Brain microvascular endothelial cell (primary cell): Measurements from ENCODE around the gene OXA1L.
"Not testable (repeated sequence)": the region's sequence is repeated elsewhere in the genome, so short reads cannot be mapped to it uniquely, and the experiment has no call there.

Source experiments
- DNase-seq: peaks from one replicate; pipeline ENCODE4 v3.0.0-alpha.2; 2020
- H3K27ac ChIP-seq: fragments of 250-450 bp; sonication (Bioruptor Pico); 2 replicates; pipeline ENCODE4 v1.5.1; 2020; ENCODE audit warnings: mild to moderate bottlenecking, moderate library complexity
- H3K27me3 ChIP-seq: fragments of 250-450 bp; sonication (Bioruptor Pico); replicated peaks from 2 replicates; pipeline ENCODE4 v1.5.1; 2020; ENCODE audit warnings: mild to moderate bottlenecking
- H3K36me3 ChIP-seq: fragments of 250-450 bp; sonication (Bioruptor Pico); replicated peaks from 2 replicates; pipeline ENCODE4 v1.5.1; 2020; ENCODE audit warnings: mild to moderate bottlenecking
- H3K4me3 ChIP-seq: 2 replicates; pipeline ENCODE4 v1.5.1; 2011; ENCODE audit warnings: low read depth, mild to moderate bottlenecking, control low read depth, low read length, moderate library complexity
- in situ Hi-C: cut with HindIII; loops from 2 replicates; pipeline ENCODE4 v1.10.0; 2017; ENCODE audit warnings: low sequenced_read_pairs, low pct_ligation_motif_present
- TF ChIP-seq, protein P1 (sequence below): IDR thresholded peaks from 2 replicates; pipeline ENCODE4 v1.5.1; 2011; ENCODE audit warnings: low read depth, mild to moderate bottlenecking, moderate library complexity, low read length, control low read depth, inconsistent platforms; ENCODE audit errors: missing control alignments

OXA1L gene

DNA sequence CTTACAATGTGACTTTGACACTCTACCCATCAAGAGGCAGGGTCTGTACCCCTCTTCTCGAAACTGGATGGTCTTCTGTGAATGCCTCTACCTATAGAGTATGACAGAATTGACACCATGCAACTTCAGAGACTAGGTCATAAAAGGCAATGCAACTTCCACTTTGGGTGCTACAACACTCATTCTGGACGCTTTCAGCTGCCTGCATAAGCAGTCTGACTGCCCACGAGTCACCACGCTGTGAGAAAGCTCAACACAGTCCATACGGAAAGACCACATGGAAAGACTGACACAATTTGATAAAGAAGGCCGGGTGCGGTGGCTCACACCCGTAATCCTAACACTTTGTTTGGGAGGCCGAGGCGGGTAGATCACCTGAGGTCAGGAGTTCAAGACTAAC lies 33.9 kb downstream of the OXA1L start:
- no peak overlapping the region for H3K27ac ChIP-seq
- no peaks in the 10 kb centered on the region for H3K36me3 ChIP-seq
- TF ChIP-seq, protein P1, sequence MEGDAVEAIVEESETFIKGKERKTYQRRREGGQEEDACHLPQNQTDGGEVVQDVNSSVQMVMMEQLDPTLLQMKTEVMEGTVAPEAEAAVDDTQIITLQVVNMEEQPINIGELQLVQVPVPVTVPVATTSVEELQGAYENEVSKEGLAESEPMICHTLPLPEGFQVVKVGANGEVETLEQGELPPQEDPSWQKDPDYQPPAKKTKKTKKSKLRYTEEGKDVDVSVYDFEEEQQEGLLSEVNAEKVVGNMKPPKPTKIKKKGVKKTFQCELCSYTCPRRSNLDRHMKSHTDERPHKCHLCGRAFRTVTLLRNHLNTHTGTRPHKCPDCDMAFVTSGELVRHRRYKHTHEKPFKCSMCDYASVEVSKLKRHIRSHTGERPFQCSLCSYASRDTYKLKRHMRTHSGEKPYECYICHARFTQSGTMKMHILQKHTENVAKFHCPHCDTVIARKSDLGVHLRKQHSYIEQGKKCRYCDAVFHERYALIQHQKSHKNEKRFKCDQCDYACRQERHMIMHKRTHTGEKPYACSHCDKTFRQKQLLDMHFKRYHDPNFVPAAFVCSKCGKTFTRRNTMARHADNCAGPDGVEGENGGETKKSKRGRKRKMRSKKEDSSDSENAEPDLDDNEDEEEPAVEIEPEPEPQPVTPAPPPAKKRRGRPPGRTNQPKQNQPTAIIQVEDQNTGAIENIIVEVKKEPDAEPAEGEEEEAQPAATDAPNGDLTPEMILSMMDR, result no peak
- in situ Hi-C loops, result no loop called here
- H3K27me3 ChIP-seq, result no peaks in the 10 kb centered on the region
- H3K4me3 ChIP-seq, result no peak overlapping the region
- no peak for DNase-seq

DNA sequence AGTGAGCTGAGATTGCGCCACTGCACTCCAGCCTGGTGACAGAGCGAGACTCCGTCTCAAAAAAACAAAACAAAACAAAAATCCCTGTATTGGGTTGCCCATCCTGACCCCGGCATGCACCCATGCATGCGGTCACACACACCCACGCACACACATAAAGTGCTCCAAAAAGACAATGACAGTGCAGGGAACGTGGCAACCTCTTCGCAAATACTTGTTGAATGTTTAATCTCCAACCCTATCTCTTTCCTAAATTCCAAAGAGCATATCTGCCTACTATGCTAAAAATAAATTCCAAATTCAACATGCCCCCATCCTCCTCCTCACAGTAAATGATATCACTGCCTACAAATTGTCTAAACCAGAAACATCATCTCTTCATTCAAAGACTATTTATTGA lies 35.2 kb downstream of the OXA1L start:
- Histone ChIP-seq H3K27ac (no peak overlapping the region), H3K36me3 (no peaks in the 10 kb centered on the region), H3K27me3 (no peaks in the 10 kb centered on the region), H3K4me3 (no peak overlapping the region)
- TF ChIP-seq, protein P1, result no peak
- in situ Hi-C loops, result no loop called here
- no peak for DNase-seq

DNA sequence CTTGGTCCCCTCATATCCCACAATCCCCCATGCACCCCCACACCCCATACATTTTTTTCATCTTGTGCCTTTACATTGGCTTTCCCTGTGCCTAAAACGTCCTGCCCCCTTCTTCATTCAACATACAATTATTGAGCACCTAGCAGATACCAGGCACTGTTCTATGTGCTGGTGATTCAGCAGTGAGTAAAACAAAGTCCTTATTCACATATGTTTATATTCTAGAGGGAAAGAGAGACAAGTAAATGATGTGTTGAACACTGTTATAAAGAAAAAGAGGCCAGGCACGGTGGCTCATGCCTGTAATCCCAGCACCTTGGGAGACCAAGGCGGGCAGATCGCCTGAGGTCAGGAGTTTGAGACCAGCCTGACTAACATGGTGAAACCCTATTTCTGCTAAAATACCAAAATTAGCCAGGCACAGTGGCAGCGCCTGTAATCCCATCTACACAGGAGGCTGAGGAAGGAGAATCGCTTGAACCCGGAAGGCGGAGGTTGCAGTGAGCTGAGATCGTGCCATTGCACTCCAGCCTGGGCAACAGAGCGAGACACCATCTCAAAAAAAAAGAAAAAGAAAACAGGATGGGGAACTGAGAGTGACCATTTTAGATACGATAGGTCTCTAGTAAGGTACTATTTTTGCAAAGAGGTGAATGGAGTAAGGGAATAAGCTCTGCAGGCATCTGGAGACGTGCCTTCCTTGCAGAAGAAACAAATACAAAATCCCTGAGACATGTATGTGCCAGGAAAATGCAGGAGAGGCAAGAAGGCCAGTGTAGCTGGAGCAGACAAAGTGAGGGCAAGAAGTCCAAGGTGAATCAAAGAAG lies 36.6 kb downstream of the OXA1L start:
- DNase-seq, result no peak
- in situ Hi-C loops, result no loop called here

DNA sequence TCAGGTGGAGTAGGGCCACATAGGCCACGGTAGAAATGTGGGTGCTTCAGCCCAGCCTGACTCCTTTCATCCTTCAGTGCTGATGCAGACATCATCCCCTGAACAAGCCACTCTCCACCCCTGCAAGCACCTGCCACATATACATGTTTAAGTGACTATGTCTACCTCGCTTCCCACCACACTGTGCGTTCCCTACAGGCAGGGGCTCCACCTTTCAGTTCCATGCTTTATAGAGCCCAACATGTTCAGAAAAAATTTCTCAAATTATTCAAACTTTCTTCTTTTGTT lies 37.1 kb downstream of the OXA1L start:
- DNase-seq, result no peak
- no peak overlapping the region for H3K27ac ChIP-seq

More for the DNA sequence above, 36.6 kb downstream of the OXA1L start:
- TF ChIP-seq, protein P1, result no peak
- Histone ChIP-seq H3K36me3 (no peaks in the 10 kb centered on the region), H3K27ac (no peak overlapping the region), H3K4me3 (no peak overlapping the region), H3K27me3 (no peaks in the 10 kb centered on the region)

DNA sequence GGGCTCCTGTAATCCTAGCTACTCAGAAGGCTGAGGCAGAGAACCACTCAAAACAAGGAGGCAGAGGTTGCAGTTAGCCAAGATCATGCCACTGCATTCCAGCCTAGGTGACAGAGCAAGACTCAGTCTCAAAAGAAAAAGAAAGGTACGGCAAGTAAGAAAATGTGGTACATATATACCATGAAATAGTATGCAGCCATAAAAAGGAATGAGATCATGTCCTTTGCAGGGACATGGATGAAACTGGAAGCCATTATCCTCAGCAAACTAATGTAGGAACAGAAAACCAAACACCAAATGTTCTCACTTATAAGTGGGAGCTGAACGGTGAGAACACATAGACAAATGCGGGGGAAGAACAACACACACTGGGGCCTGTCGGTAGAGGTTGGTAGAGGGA lies 38.7 kb downstream of the OXA1L start:
- H3K27ac ChIP-seq, DNase-seq, in situ Hi-C loops, H3K4me3 ChIP-seq, H3K27me3 ChIP-seq, H3K36me3 ChIP-seq: not testable (repeated sequence)

More for the DNA sequence above, 37.1 kb downstream of the OXA1L start:
- TF ChIP-seq, protein P1, result no peak
- in situ Hi-C loops, result no loop called here
- H3K4me3 ChIP-seq, result no peak overlapping the region
- no peaks in the 10 kb centered on the region for H3K27me3 ChIP-seq
- no peaks in the 10 kb centered on the region for H3K36me3 ChIP-seq

DNA sequence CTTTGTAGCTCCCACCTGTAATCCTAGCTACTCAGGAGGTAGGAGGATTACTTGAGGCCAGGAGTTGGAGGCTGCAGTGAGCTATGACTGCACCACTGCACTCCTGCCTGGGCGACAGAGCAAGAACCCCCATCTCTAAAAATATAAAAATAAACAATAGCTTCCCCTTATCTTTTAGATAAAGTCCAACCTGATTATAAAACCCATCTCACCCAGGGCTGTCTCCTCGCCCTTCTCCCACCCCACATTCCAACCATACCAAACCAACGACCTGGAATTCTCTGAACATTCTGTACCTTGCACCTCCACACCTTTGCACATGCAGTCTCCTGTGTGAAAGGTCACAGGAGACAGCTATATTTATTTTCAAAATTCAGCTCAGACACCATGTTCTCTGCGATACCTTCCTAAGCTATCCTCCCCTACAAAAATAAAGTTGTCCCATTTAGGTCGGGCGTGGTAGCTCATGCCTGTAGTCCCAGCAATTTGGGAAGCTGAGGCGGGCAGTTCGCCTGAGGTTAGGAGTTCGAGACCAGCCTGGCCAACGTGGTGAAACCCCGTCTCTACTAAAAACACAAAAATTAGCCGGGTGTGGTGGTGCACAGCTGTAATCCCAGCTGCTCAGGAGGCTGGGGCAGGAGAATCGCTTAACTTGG lies 41.1 kb downstream of the OXA1L start:
- H3K4me3 ChIP-seq, result no peak overlapping the region
- no peak overlapping the region for H3K27ac ChIP-seq
- in situ Hi-C loops, result no loop called here
- TF ChIP-seq, protein P1, result no peak
- DNase-seq, result no peak
- H3K27me3 ChIP-seq, result no peaks in the 10 kb centered on the region
- H3K36me3 ChIP-seq, result no peaks in the 10 kb centered on the region
